SK-N-SH treated with all-trans-retinoic acid at 6 μM for 48 hours (cell line): ENCODE data around the gene FRMD4B.

Source experiments
- ARNTL ChIP-seq: fragments of 450-650 bp; formaldehyde crosslinking; IDR thresholded peaks from 2 replicates; pipeline ENCODE4 v1.5.0; 2020; ENCODE audit warnings: low read depth, mild to moderate bottlenecking, moderate library complexity, borderline replicate concordance
- BACH2 ChIP-seq: fragments of 250-450 bp; sonication (Bioruptor Pico); IDR thresholded peaks from 2 replicates; pipeline ENCODE4 v1.9.0; 2021; ENCODE audit warnings: mild to moderate bottlenecking, borderline replicate concordance
- GLIS3 ChIP-seq: fragments of 250-450 bp; sonication (Bioruptor Pico); IDR thresholded peaks from 2 replicates; pipeline ENCODE4 v1.5.0; 2020; ENCODE audit warnings: mild to moderate bottlenecking, moderate library complexity
- OSR1 ChIP-seq: fragments of 250-450 bp; sonication (Bioruptor Pico); IDR thresholded peaks from 2 replicates; pipeline ENCODE4 v1.8.0; 2022; ENCODE audit warnings: moderate library complexity, mild to moderate bottlenecking, inconsistent platforms
- PPARA ChIP-seq: fragments of 250-450 bp; sonication (Bioruptor Pico); IDR thresholded peaks from 2 replicates; pipeline ENCODE4 v1.5.0; 2020; ENCODE audit warnings: mild to moderate bottlenecking, borderline replicate concordance
- RARB ChIP-seq: fragments of 250-450 bp; sonication (Bioruptor Pico); IDR thresholded peaks from 2 replicates; pipeline ENCODE4 v1.8.0; 2021; ENCODE audit warnings: mild to moderate bottlenecking, moderate library complexity
- SNAI2 ChIP-seq: fragments of 250-450 bp; sonication (Bioruptor Pico); IDR thresholded peaks from 2 replicates; pipeline ENCODE4 v1.5.0; 2020; ENCODE audit warnings: mild to moderate bottlenecking, moderate library complexity
- TCF4 ChIP-seq: fragments of 250-450 bp; sonication (Bioruptor Pico); IDR thresholded peaks from 2 replicates; pipeline ENCODE4 v1.8.0; 2021; ENCODE audit warnings: mild to moderate bottlenecking, moderate library complexity, borderline replicate concordance
- TOX ChIP-seq: fragments of 250-450 bp; sonication (Bioruptor Pico); IDR thresholded peaks from 2 replicates; pipeline ENCODE4 v1.8.0; 2021; ENCODE audit warnings: mild to moderate bottlenecking, moderate library complexity, borderline replicate concordance
- ZC3H10 ChIP-seq: fragments of 250-450 bp; sonication (Bioruptor Pico); IDR thresholded peaks from 2 replicates; pipeline ENCODE4 v1.5.1; 2021; ENCODE audit warnings: mild to moderate bottlenecking, moderate library complexity
- ZFP3 ChIP-seq: fragments of 250-450 bp; sonication (Bioruptor Pico); IDR thresholded peaks from 2 replicates; pipeline ENCODE4 v1.5.0; 2020; ENCODE audit warnings: mild to moderate bottlenecking, moderate library complexity
- ZNF565 ChIP-seq: fragments of 450-650 bp; formaldehyde crosslinking; conservative IDR thresholded peaks from 2 replicates; pipeline ENCODE4 v1.5.0; 2020; ENCODE audit warnings: low read depth, mild to moderate bottlenecking, moderate library complexity
- TF ChIP-seq, protein P1 (sequence below): fragments of 250-450 bp; sonication (Bioruptor Pico); IDR thresholded peaks from 2 replicates; pipeline ENCODE4 v1.5.1; 2020; ENCODE audit warnings: low read depth, mild to moderate bottlenecking, moderate library complexity
- TF ChIP-seq, protein P2 (sequence below): fragments of 250-450 bp; sonication (Bioruptor Pico); IDR thresholded peaks from 2 replicates; pipeline ENCODE4 v1.8.0; 2020; ENCODE audit warnings: mild to moderate bottlenecking, moderate library complexity, borderline replicate concordance

- TF ChIP-seq, protein P1, sequence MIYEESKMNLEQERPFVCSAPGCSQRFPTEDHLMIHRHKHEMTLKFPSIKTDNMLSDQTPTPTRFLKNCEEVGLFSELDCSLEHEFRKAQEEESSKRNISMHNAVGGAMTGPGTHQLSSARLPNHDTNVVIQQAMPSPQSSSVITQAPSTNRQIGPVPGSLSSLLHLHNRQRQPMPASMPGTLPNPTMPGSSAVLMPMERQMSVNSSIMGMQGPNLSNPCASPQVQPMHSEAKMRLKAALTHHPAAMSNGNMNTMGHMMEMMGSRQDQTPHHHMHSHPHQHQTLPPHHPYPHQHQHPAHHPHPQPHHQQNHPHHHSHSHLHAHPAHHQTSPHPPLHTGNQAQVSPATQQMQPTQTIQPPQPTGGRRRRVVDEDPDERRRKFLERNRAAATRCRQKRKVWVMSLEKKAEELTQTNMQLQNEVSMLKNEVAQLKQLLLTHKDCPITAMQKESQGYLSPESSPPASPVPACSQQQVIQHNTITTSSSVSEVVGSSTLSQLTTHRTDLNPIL (CRISPR knock-in tag), result no peak
- TF ChIP-seq SNAI2 (CRISPR knock-in tag) (no peak), GLIS3 (CRISPR knock-in tag) (no peak), ARNTL (no peak), ZNF565 (CRISPR knock-in tag) (no peak), TCF4 (no peak), TOX (CRISPR knock-in tag) (no peak), BACH2 (CRISPR knock-in tag) (no peak), ZFP3 (CRISPR knock-in tag) (no peak), PPARA (no peak), ZC3H10 (no peak), RARB (CRISPR knock-in tag) (no peak), OSR1 (no peak)
- TF ChIP-seq, protein P2, sequence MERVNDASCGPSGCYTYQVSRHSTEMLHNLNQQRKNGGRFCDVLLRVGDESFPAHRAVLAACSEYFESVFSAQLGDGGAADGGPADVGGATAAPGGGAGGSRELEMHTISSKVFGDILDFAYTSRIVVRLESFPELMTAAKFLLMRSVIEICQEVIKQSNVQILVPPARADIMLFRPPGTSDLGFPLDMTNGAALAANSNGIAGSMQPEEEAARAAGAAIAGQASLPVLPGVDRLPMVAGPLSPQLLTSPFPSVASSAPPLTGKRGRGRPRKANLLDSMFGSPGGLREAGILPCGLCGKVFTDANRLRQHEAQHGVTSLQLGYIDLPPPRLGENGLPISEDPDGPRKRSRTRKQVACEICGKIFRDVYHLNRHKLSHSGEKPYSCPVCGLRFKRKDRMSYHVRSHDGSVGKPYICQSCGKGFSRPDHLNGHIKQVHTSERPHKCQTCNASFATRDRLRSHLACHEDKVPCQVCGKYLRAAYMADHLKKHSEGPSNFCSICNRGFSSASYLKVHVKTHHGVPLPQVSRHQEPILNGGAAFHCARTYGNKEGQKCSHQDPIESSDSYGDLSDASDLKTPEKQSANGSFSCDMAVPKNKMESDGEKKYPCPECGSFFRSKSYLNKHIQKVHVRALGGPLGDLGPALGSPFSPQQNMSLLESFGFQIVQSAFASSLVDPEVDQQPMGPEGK (CRISPR knock-in tag), result no peak
These were observed 30.9 kb downstream of the FRMD4B start for GRCh38 chr3:69354948-69355347.
